ENCODE measurements around the gene OLFML2B. TPM values are rescaled to one million over a fixed set of nuclear protein-coding genes. Genes with fewer than 3 reads are reported as not detected.

OLFML2B gene
- total and polyA plus RNA-seq, 2 of the 13 experiments (the other 11 are each of a cell fraction or from before 2014, with no cell fraction given), result not detected

DNA sequence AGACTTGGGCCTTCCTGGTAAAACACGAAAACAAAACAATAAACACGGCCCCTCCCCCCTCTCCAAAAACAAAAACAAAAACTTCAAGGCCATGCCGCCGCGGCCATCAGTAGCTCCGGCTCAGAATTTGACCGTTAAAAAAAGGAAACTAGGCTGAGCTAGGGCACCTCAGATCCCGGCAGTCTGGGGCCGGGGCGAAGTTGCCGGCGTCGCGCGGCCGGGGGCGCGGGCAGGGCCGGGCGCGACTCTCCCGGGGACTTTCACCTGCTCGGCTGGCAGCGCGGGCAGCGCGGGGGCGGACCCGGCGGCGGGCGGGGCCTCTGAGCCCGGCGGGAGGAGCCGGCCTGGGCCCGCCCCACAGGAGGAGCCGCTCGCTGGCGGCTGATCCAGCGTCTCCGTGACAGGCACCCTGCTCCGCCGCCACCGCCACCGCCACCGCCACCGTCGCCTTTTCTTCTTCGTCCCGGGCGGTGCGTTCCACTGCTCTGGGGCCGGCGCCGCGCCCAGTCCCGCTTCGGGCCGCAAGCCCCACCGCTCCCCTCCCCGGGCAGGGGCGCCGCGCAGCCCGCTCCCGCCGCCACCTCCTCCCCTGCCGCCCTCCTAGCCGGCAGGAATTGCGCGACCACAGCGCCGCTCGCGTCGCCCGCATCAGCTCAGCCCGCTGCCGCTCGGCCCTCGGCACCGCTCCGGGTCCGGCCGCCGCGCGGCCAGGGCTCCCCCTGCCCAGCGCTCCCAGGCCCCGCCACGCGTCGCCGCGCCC lies 45.8 kb upstream of the OLFML2B start, which contains the start of gene NOS1AP (continued):
- TF ChIP-seq UBTF (CRISPR knock-in tag; IDR thresholded peaks at IDR 0.05) (peak; percentile 77; the same call in 1 of the 2 replicates), PCBP2 (optimal IDR thresholded peaks at IDR 0.05; ENCODE audit: low read depth, low read length, poor library complexity, severe bottlenecking) (no peak)

DNA sequence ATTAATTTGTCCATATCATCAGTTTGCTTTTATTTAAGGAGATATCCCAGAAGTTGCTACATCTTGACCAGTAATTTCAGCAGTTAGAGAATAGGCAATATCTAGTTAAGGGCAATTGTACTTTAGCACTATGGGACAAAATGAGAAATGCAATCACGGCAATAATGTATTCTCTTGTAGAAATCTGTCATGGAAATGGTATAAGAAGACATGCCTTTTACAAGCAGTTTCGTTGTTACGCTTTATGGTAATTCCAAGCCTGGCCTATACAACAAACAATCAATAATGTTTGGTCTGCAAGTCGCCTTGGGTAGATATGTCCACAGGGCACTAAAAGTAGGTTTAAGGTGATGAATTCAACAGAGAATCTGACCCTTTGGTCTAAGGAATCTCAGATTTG lies 44.6 kb upstream of the OLFML2B start:
- Histone ChIP-seq H2AFZ (ENCODE audit: low read length) (no peak overlapping the region), H3K36me3 (replicated peaks in 1 of 2; ENCODE audit: control insufficient read depth in 1 of 2, insufficient read depth in 2 of 2, low read length in 2 of 2) (no peaks in the 10 kb centered on the region), H3K9me3 (ENCODE audit: low read length) (no peaks in the 10 kb centered on the region), H3K79me2 (ENCODE audit: insufficient read depth, low read length) (peaks cover 34% of the 10 kb centered on the region), H3K4me3 (replicated peaks in 1 of 3; ENCODE audit: insufficient read depth in 1 of 3, low read depth in 2 of 3, low read length in 3 of 3) (no peak overlapping the region; a peak in 2 of 6 replicates), H3K4me1 (ENCODE audit: insufficient read depth, low read length) (peaks cover 57% of the 10 kb centered on the region), H3K27me3 (ENCODE audit: control insufficient read depth in 1 of 2, insufficient read depth in 2 of 2, low read length in 2 of 2) (no peaks in the 10 kb centered on the region; a peak in 1 of 5 replicates), H3K4me2 (ENCODE audit: low read depth, low read length) (peak overlapping the region; percentile 89), H4K20me1 (ENCODE audit: insufficient read depth, low read length) (0 out of 2 replicates have a peak, but pooled peaks cover 6% of the 10 kb centered on the region), H3K9ac (ENCODE audit: insufficient read depth, low read depth, low read length) (no peak overlapping the region; the same call in 1 of the 2 replicates), H3K27ac (ENCODE audit: extremely low read length, insufficient read depth, low read length) (no peak overlapping the region)
- 74% methylated on average over 4 of the region's 4 CpGs for WGBS (ENCODE audit: low lambda C conversion rate)
- FAIRE-seq, result peak; percentile 28
- TF ChIP-seq CEBPG (CRISPR knock-in tag; IDR thresholded peaks at IDR 0.05) (no peak), MAFK (conservative IDR thresholded peaks at IDR 0.05 in 1 of 2, IDR thresholded peaks at IDR 0.05 in 1 of 2; ENCODE audit: low read length in 2 of 2) (peak; percentile 10 to 49; a peak in 2 of 4 replicates)
- intact Hi-C loops (cut with micrococcal nuclease; ENCODE audit: unreplicated experiment) (no loop called here), in situ Hi-C loops (cut with HindIII; ENCODE audit: extremely low pct_ligation_motif_present, low pct_unique_long_range_greater_than_20kb) (no loop called here)
- no peak for ATAC-seq
- CTCF ChIA-PET (ENCODE audit: low intra/inter-chr PET ratio, low total read pairs), result no interaction called here
- POLR2A ChIA-PET, result interaction anchor here (1.0 to 2.2 kb wide), 8 partner anchors 8 to 203 kb away, joined by 3 to 9 read pairs (median 4); no protein-coding TSS in a partner anchor
- no peak for DNase-seq (ENCODE audit: low spot score)
- no TSS peak for BruUV-seq (replicated peaks)
